HepG2 (cell line): ENCODE results near the gene BEX3.

Source experiments
- ARHGAP35 ChIP-seq: sonication (generic); formaldehyde crosslinking; IDR thresholded peaks from 2 replicates; pipeline ENCODE4 v1.9.0; 2022; ENCODE audit warnings: mild to moderate bottlenecking, inconsistent platforms, moderate library complexity, missing genetic modification reagents, borderline replicate concordance
- ATF2 ChIP-seq: sonication (generic); formaldehyde crosslinking; IDR thresholded peaks from 2 replicates; pipeline ENCODE4 v1.4.0; 2020; ENCODE audit warnings: missing genetic modification reagents
- POLR2A ChIP-seq, 2 experiments: IDR thresholded peaks; 2 replicates each; pipeline ENCODE4 v1.6.1; 2011; ENCODE audit warnings: low read depth in 2 of 2, low read length in 2 of 2, mild to moderate bottlenecking in 1 of 2, moderate library complexity in 1 of 2; ENCODE audit not compliant: insufficient read depth in 1 of 2
- RARA ChIP-seq: IDR thresholded peaks from 2 replicates; pipeline ENCODE4 v1.6.1; 2016; ENCODE audit warnings: missing genetic modification reagents, missing compliant biosample characterization
- TF ChIP-seq, protein P1 (sequence below): sonication (generic); formaldehyde crosslinking; IDR thresholded peaks from 2 replicates; pipeline ENCODE4 v1.4.0; 2020; ENCODE audit warnings: mild to moderate bottlenecking, missing genetic modification reagents

- TF ChIP-seq ATF2 (CRISPR knock-in tag) (no peak), RARA (CRISPR knock-in tag) (no peak), ARHGAP35 (no peak), POLR2A (IDR thresholded peaks at IDR 0.05; ENCODE audit: insufficient read depth in 1 of 2, low read depth in 2 of 2, low read length in 2 of 2) (peak in 1 of 2 experiments; percentile 64; a peak in 2 of 4 replicates)
- TF ChIP-seq, protein P1, sequence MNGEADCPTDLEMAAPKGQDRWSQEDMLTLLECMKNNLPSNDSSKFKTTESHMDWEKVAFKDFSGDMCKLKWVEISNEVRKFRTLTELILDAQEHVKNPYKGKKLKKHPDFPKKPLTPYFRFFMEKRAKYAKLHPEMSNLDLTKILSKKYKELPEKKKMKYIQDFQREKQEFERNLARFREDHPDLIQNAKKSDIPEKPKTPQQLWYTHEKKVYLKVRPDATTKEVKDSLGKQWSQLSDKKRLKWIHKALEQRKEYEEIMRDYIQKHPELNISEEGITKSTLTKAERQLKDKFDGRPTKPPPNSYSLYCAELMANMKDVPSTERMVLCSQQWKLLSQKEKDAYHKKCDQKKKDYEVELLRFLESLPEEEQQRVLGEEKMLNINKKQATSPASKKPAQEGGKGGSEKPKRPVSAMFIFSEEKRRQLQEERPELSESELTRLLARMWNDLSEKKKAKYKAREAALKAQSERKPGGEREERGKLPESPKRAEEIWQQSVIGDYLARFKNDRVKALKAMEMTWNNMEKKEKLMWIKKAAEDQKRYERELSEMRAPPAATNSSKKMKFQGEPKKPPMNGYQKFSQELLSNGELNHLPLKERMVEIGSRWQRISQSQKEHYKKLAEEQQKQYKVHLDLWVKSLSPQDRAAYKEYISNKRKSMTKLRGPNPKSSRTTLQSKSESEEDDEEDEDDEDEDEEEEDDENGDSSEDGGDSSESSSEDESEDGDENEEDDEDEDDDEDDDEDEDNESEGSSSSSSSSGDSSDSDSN, result peak; percentile 27; the same call in 1 of the 2 replicates
Measured at GRCh38 chrX:103376118-103376978, at the start of gene BEX3.
